ENCODE data around the gene C1GALT1.

DNA sequence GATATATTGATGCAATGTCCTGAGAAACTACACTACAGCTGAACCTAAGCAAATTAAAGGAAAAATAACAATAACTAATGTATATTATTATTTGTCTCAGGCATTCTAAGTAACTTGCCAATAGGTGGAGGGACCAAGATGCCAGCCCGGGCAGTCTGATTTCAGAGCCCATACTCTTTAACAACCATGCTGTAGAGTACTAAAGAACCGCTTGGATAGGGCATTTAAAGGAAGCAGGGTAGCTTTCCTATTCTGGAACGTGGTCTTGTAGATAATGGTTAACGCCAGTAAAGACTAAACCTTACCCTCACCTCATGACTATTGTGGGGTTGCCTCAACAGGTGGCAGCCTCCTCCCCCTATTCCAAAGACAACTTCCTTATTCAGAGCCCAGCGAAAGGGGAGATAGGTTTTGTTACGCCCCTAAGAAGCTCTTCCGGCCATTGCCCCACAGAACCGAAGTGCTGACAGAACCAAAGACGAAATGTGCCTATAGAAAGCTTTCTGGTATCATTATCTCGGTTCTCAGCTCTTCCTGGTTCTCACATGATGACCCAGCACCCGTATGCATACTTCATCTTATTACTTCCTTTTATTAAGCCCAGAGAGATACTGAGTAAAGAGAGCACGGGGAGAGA, 707 bp upstream of the C1GALT1 start:
- TF ChIP-seq, protein P1, sequence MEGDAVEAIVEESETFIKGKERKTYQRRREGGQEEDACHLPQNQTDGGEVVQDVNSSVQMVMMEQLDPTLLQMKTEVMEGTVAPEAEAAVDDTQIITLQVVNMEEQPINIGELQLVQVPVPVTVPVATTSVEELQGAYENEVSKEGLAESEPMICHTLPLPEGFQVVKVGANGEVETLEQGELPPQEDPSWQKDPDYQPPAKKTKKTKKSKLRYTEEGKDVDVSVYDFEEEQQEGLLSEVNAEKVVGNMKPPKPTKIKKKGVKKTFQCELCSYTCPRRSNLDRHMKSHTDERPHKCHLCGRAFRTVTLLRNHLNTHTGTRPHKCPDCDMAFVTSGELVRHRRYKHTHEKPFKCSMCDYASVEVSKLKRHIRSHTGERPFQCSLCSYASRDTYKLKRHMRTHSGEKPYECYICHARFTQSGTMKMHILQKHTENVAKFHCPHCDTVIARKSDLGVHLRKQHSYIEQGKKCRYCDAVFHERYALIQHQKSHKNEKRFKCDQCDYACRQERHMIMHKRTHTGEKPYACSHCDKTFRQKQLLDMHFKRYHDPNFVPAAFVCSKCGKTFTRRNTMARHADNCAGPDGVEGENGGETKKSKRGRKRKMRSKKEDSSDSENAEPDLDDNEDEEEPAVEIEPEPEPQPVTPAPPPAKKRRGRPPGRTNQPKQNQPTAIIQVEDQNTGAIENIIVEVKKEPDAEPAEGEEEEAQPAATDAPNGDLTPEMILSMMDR (IDR thresholded peaks at IDR 0.05), result no peak
- no peak for TF ChIP-seq POLR2A (IDR thresholded peaks at IDR 0.05)

All from lower leg skin (tissue), 3 donors.